Lower leg skin (tissue), 3 donors: ENCODE measurements around the gene ROBO1.

Experiments
- POLR2A ChIP-seq, 2 donors: fragments of 450-650 bp; IDR thresholded peaks; one replicate each; pipeline ENCODE4 v1.6.1; 2016 to 2017; ENCODE audit warnings: antibody characterized with exemption in 2 of 2, mild to moderate bottlenecking in 1 of 2, moderate library complexity in 1 of 2
- TF ChIP-seq, protein P1 (sequence below), 3 donors: fragments of 450-650 bp; IDR thresholded peaks; one replicate each; pipeline ENCODE4 v1.5.1; 2016; ENCODE audit warnings: antibody characterized with exemption in 3 of 3, mild to moderate bottlenecking in 3 of 3, moderate library complexity in 2 of 3

DNA sequence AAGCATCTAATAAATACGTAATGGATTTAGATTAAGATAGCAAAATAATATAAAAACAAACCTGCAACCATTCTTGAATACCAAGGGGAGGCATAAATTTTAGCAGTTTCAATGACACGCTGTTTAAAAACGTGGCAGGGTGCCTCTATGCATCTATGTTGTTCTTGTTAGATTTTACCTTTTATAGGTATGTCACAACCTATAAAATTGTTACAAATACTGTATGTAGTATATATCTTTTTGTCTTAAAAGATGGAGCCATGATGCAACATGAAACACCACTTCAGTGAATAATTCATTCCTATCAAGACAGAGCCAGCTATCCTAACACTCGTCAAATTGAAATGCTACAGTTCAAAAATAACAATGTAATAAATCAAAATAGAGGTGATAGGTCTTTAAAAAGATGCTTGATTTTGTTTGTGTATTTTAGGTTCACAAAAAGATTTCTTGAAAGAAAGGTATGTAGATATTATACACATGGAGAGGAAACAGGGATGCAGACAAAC is 1059.2 kb downstream of the ROBO1 start:
- TF ChIP-seq, protein P1, sequence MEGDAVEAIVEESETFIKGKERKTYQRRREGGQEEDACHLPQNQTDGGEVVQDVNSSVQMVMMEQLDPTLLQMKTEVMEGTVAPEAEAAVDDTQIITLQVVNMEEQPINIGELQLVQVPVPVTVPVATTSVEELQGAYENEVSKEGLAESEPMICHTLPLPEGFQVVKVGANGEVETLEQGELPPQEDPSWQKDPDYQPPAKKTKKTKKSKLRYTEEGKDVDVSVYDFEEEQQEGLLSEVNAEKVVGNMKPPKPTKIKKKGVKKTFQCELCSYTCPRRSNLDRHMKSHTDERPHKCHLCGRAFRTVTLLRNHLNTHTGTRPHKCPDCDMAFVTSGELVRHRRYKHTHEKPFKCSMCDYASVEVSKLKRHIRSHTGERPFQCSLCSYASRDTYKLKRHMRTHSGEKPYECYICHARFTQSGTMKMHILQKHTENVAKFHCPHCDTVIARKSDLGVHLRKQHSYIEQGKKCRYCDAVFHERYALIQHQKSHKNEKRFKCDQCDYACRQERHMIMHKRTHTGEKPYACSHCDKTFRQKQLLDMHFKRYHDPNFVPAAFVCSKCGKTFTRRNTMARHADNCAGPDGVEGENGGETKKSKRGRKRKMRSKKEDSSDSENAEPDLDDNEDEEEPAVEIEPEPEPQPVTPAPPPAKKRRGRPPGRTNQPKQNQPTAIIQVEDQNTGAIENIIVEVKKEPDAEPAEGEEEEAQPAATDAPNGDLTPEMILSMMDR (IDR thresholded peaks at IDR 0.05): no peak
- TF ChIP-seq POLR2A (IDR thresholded peaks at IDR 0.05): no peak
